Activated CD4-positive, alpha-beta T cell treated with anti-CD3 and anti-CD28 coated beads, Interleukin-2, amount 50 U/mL, for 16 hours (primary cell): ENCODE measurements around the gene IL4.
A peak's percentile ranks its signal among the peaks of the same experiment; 100 is the strongest.

Source experiments
- DNase-seq: peaks from one replicate; pipeline ENCODE4 v3.0.0-alpha.2; 2020

Gene IL4

GRCh38 chr5:132658381-132659302 lies 15.1 kb upstream of the IL4 start:
- no peak for DNase-seq

- DNase-seq: no peak
These were observed 13.9 kb upstream of the IL4 start for GRCh38 chr5:132659598-132660493.

- DNase-seq: no peak
These were observed 12.4 kb upstream of the IL4 start for GRCh38 chr5:132661231-132662003.

- no peak for DNase-seq
These were observed 11.8 kb upstream of the IL4 start for GRCh38 chr5:132662004-132662401.

- peak; percentile 81 for DNase-seq
These were observed 10.6 kb upstream of the IL4 start for GRCh38 chr5:132662925-132663770.

GRCh38 chr5:132663771-132664695 lies 9.8 kb upstream of the IL4 start:
- DNase-seq: peak; percentile 60

- DNase-seq: no peak
These were observed 9.0 kb upstream of the IL4 start for GRCh38 chr5:132664696-132665209.

GRCh38 chr5:132665574-132666080 lies 8.2 kb upstream of the IL4 start:
- DNase-seq: no peak

GRCh38 chr5:132666310-132667123 lies 7.3 kb upstream of the IL4 start:
- DNase-seq: no peak

GRCh38 chr5:132667309-132667708 lies 6.5 kb upstream of the IL4 start:
- DNase-seq: no peak

GRCh38 chr5:132667761-132668705 lies 5.8 kb upstream of the IL4 start:
- no peak for DNase-seq

GRCh38 chr5:132668706-132669454 lies 4.9 kb upstream of the IL4 start:
- DNase-seq: no peak

GRCh38 chr5:132669455-132669820 lies 4.4 kb upstream of the IL4 start:
- no peak for DNase-seq

GRCh38 chr5:132669966-132670882 lies 3.6 kb upstream of the IL4 start:
- no peak for DNase-seq

- no peak for DNase-seq
These were observed 2.8 kb upstream of the IL4 start for GRCh38 chr5:132671000-132671399.

- DNase-seq: no peak
These were observed 301 bp upstream of the IL4 start for GRCh38 chr5:132673488-132673887.
